Measurements from ENCODE around the gene SPRED2.

DNA sequence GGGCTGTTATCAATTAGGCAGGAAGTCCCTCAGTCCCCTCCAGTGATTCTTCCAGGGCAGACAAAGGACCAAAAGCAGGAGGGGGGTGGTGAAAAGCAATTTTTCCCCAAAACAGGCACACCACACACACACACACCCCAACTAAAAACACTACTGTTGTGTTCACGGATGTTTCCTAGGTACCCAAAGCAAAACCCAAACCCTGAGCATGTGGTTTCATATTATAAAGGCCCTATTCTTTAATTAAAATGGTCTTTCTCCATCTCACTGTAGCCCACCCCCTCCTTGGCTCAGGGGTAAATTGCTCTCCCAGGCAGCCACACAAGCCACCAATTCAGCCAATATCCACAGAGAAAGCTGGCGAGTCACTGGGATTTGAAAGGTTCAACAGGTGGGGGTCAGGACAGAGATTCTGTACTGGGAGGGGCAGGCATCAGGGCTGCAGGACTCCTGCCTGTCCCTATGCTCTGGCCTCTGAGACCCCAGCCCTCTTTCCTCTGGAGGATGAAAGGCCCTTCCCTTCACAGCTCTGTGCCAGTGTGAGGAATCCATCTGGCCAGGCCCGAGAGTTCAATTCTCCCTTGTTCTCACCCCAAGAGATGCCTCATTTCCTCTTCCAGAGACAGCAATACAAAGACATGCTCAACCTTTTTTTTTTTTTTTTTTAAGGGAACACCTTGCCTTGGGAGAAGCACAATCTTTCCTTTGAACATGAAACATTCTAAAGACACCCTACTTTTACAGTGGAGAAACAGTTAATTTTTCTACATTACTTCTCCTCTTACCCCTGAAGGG, 43.6 kb downstream of the SPRED2 start:
- TF ChIP-seq, protein P1, sequence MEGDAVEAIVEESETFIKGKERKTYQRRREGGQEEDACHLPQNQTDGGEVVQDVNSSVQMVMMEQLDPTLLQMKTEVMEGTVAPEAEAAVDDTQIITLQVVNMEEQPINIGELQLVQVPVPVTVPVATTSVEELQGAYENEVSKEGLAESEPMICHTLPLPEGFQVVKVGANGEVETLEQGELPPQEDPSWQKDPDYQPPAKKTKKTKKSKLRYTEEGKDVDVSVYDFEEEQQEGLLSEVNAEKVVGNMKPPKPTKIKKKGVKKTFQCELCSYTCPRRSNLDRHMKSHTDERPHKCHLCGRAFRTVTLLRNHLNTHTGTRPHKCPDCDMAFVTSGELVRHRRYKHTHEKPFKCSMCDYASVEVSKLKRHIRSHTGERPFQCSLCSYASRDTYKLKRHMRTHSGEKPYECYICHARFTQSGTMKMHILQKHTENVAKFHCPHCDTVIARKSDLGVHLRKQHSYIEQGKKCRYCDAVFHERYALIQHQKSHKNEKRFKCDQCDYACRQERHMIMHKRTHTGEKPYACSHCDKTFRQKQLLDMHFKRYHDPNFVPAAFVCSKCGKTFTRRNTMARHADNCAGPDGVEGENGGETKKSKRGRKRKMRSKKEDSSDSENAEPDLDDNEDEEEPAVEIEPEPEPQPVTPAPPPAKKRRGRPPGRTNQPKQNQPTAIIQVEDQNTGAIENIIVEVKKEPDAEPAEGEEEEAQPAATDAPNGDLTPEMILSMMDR (IDR thresholded peaks at IDR 0.05; ENCODE audit: borderline replicate concordance, extremely low read depth, low read length, poor library complexity, severe bottlenecking), result no peak
- no peak for TF ChIP-seq EZH2 (IDR thresholded peaks at IDR 0.05; ENCODE audit: borderline replicate concordance, low read depth, low read length, severe bottlenecking)

All from DND-41 (cell line).